SHP77 treated with DMSO at 0.1 percent for 48 hours (cell line): ENCODE data around the gene MGAT4A.
A peak's percentile ranks its signal among the peaks of the same experiment; 100 is the strongest.

Source experiments
- DNase-seq: peaks from one replicate; lab custom pipeline; 2025; lab: John Stamatoyannopoulos, UW

Gene MGAT4A

GRCh38 chr2:98731041-98731893, at the start of gene MGAT4A:
TSS of gene MGAT4A (minus strand) at chr2:98731132. CDS start at chr2:98726332, 4,800 bp downstream.
- no peak for DNase-seq

- DNase-seq = no peak
Measured at GRCh38 chr2:98778741-98779483, 48.0 kb upstream of the MGAT4A start.

- DNase-seq = no peak
Measured at GRCh38 chr2:98778151-98778550, 47.2 kb upstream of the MGAT4A start.

- no peak for DNase-seq
Measured at GRCh38 chr2:98777710-98778109, 46.8 kb upstream of the MGAT4A start.

- DNase-seq = no peak
Measured at GRCh38 chr2:98777076-98777475, 46.1 kb upstream of the MGAT4A start.

- no peak for DNase-seq
Measured at GRCh38 chr2:98776136-98776535, 45.2 kb upstream of the MGAT4A start.

GRCh38 chr2:98775146-98775986, 44.4 kb upstream of the MGAT4A start:
- DNase-seq = peak; percentile 50

GRCh38 chr2:98773907-98774306, 43.0 kb upstream of the MGAT4A start:
- no peak for DNase-seq

- DNase-seq = no peak
Measured at GRCh38 chr2:98773169-98773568, 42.2 kb upstream of the MGAT4A start.

- no peak for DNase-seq
Measured at GRCh38 chr2:98772536-98772935, 41.6 kb upstream of the MGAT4A start.

GRCh38 chr2:98771721-98772524, 41.0 kb upstream of the MGAT4A start:
- DNase-seq = no peak

- no peak for DNase-seq
Measured at GRCh38 chr2:98771264-98771663, 40.3 kb upstream of the MGAT4A start.

GRCh38 chr2:98769784-98770183, 38.9 kb upstream of the MGAT4A start:
- peak; percentile 98 for DNase-seq

- DNase-seq = no peak
Measured at GRCh38 chr2:98769114-98769476, 38.2 kb upstream of the MGAT4A start.

- DNase-seq = peak; percentile 50
Measured at GRCh38 chr2:98768384-98769113, 37.6 kb upstream of the MGAT4A start.

GRCh38 chr2:98764499-98764898, 33.6 kb upstream of the MGAT4A start:
- no peak for DNase-seq

- DNase-seq = no peak
Measured at GRCh38 chr2:98763209-98763951, 32.4 kb upstream of the MGAT4A start.

- no peak for DNase-seq
Measured at GRCh38 chr2:98761909-98762308, 31.0 kb upstream of the MGAT4A start.

GRCh38 chr2:98761267-98761781, 30.4 kb upstream of the MGAT4A start:
- DNase-seq = no peak
